ENCODE measurements around the gene IGFBPL1. TPM values are rescaled to one million over a fixed set of nuclear protein-coding genes. Genes with fewer than 3 reads are reported as not detected.

The IGFBPL1 gene
- total and polyA plus RNA-seq, 10 of the 15 experiments (the other 5 are each of a cell fraction or from before 2014, with no cell fraction given): 0.25 TPM; not detected in 9

DNA sequence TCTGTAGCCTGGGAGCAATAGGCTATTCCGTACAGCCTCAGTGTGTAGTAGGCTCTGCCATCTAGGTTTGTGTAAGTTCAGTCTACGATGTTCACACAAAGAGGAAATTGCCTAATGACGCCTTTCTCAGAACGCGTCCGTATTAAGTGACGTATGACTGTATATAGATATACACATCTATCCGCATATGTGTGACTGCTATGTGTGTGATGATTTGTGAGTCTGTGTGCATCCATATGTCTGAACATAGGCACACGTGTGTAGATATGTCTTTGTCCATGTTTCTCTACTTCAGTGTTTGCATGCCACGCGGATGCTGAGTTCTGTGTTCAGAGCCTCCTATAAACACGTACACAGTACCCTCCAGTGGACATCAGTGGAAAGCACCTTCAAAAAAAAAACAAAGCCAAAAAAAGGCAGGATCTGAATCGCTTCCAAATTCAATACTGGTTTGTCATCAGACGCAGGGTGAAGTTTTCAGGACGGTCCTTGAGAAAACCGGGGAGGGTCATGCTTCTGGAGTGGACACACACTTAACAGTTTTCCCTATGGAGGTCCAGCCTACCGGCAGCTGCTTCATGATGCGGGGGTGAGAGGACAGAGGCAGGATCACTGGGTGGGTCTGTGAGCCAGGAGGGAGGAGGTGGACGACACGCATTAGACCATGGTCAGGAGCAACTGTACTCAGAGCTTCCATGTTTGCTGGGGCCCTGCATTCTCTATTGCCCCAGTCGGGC is 61.2 kb downstream of the IGFBPL1 start (continued):
- TF ChIP-seq POLR2A (IDR thresholded peaks at IDR 0.05; ENCODE audit: low read depth, low read length) (no peak), E2F4 (IDR thresholded peaks at IDR 0.05; ENCODE audit: low read depth, low read length) (no peak), SP1 (IDR thresholded peaks at IDR 0.05; ENCODE audit: low read depth, low read length) (no peak), LARP7 (IDR thresholded peaks at IDR 0.05) (0 out of 2 replicates have a peak, but pooled peaks have one; percentile 28), SMAD1 (IDR thresholded peaks at IDR 0.05; ENCODE audit: low read depth, partially characterized antibody) (no peak), ZNF207 (IDR thresholded peaks at IDR 0.05; ENCODE audit: borderline replicate concordance) (no peak), MTA3 (IDR thresholded peaks at IDR 0.05; ENCODE audit: borderline replicate concordance, low read length) (no peak), SMARCA5 (IDR thresholded peaks at IDR 0.05) (no peak), BACH1 (IDR thresholded peaks at IDR 0.05; ENCODE audit: borderline replicate concordance) (no peak), ETV6 (conservative IDR thresholded peaks at IDR 0.05 in 1 of 2, IDR thresholded peaks at IDR 0.05 in 1 of 2; ENCODE audit: borderline replicate concordance in 1 of 2, low read depth in 1 of 2) (no peak), HSF1 (IDR thresholded peaks at IDR 0.05; ENCODE audit: low read depth, low read length) (no peak), PML (IDR thresholded peaks at IDR 0.05; ENCODE audit: low read length) (no peak), FOS (IDR thresholded peaks at IDR 0.05; ENCODE audit: borderline replicate concordance, extremely low read depth, insufficient read length) (no peak), ZNF384 (IDR thresholded peaks at IDR 0.05; ENCODE audit: borderline replicate concordance, low read depth, low read length) (peak; percentile 80), NFIC (IDR thresholded peaks at IDR 0.05; ENCODE audit: low read depth, low read length) (no peak), EGR1 (IDR thresholded peaks at IDR 0.05; ENCODE audit: borderline replicate concordance in 1 of 2, low read depth in 2 of 2, low read length in 2 of 2) (no peak), BHLHE40 (IDR thresholded peaks at IDR 0.05; ENCODE audit: borderline replicate concordance in 1 of 2, low read depth in 2 of 2, low read length in 1 of 2) (0 out of 4 replicates have a peak, but pooled peaks of 1 of the 2 experiments have one; percentile 8)
- TF ChIP-seq, protein P1, sequence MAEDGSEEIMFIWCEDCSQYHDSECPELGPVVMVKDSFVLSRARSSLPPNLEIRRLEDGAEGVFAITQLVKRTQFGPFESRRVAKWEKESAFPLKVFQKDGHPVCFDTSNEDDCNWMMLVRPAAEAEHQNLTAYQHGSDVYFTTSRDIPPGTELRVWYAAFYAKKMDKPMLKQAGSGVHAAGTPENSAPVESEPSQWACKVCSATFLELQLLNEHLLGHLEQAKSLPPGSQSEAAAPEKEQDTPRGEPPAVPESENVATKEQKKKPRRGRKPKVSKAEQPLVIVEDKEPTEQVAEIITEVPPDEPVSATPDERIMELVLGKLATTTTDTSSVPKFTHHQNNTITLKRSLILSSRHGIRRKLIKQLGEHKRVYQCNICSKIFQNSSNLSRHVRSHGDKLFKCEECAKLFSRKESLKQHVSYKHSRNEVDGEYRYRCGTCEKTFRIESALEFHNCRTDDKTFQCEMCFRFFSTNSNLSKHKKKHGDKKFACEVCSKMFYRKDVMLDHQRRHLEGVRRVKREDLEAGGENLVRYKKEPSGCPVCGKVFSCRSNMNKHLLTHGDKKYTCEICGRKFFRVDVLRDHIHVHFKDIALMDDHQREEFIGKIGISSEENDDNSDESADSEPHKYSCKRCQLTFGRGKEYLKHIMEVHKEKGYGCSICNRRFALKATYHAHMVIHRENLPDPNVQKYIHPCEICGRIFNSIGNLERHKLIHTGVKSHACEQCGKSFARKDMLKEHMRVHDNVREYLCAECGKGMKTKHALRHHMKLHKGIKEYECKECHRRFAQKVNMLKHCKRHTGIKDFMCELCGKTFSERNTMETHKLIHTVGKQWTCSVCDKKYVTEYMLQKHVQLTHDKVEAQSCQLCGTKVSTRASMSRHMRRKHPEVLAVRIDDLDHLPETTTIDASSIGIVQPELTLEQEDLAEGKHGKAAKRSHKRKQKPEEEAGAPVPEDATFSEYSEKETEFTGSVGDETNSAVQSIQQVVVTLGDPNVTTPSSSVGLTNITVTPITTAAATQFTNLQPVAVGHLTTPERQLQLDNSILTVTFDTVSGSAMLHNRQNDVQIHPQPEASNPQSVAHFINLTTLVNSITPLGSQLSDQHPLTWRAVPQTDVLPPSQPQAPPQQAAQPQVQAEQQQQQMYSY (CRISPR knock-in tag; IDR thresholded peaks at IDR 0.05): no peak
- TF ChIP-seq, protein P2, sequence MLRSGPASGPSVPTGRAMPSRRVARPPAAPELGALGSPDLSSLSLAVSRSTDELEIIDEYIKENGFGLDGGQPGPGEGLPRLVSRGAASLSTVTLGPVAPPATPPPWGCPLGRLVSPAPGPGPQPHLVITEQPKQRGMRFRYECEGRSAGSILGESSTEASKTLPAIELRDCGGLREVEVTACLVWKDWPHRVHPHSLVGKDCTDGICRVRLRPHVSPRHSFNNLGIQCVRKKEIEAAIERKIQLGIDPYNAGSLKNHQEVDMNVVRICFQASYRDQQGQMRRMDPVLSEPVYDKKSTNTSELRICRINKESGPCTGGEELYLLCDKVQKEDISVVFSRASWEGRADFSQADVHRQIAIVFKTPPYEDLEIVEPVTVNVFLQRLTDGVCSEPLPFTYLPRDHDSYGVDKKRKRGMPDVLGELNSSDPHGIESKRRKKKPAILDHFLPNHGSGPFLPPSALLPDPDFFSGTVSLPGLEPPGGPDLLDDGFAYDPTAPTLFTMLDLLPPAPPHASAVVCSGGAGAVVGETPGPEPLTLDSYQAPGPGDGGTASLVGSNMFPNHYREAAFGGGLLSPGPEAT (IDR thresholded peaks at IDR 0.05; ENCODE audit: low read depth): no peak
